SK-N-SH (cell line): ENCODE results near the gene SMIM10.

ENCODE experiments used
- JUND ChIP-seq: IDR thresholded peaks from 2 replicates; pipeline ENCODE4 v1.4.0; 2012
- SMC3 ChIP-seq: IDR thresholded peaks from 2 replicates; pipeline ENCODE4 v1.6.1; 2012; ENCODE audit warnings: low read depth, low read length, improper control_type of control experiment
- TF ChIP-seq, protein P1 (sequence below): fragments of 200-600 bp; sonication (generic); IDR thresholded peaks from 2 replicates; pipeline ENCODE4 v1.6.1; 2017; ENCODE audit warnings: antibody characterized with exemption, mild to moderate bottlenecking, moderate library complexity

DNA sequence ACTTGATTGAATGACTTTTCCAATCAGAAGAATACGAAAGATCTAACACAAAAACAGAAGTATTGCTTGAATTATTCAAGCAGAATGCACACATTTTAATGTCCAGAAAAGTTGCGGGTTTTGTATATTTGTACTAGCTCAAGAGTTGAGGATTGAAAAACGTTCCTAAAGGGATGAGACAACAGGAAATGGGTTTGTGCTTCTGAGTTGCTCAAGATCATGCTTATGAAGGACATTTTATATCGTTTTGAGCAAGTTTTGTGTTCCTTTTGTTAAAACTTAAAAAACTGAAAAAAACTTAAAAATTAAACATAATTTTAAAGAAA is 353 bp upstream of the SMIM10 start:
- TF ChIP-seq, protein P1, sequence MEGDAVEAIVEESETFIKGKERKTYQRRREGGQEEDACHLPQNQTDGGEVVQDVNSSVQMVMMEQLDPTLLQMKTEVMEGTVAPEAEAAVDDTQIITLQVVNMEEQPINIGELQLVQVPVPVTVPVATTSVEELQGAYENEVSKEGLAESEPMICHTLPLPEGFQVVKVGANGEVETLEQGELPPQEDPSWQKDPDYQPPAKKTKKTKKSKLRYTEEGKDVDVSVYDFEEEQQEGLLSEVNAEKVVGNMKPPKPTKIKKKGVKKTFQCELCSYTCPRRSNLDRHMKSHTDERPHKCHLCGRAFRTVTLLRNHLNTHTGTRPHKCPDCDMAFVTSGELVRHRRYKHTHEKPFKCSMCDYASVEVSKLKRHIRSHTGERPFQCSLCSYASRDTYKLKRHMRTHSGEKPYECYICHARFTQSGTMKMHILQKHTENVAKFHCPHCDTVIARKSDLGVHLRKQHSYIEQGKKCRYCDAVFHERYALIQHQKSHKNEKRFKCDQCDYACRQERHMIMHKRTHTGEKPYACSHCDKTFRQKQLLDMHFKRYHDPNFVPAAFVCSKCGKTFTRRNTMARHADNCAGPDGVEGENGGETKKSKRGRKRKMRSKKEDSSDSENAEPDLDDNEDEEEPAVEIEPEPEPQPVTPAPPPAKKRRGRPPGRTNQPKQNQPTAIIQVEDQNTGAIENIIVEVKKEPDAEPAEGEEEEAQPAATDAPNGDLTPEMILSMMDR, result no peak
- TF ChIP-seq SMC3 (no peak), JUND (no peak)
